HCT116 (cell line): ENCODE results near the gene PSMB7. TPM values are rescaled to one million over a fixed set of nuclear protein-coding genes. Genes with fewer than 3 reads are reported as not detected.
A peak's percentile ranks its signal among the peaks of the same experiment; 100 is the strongest.

ENCODE experiments used
- ATAC-seq: fragments of 200-7000 bp; cut with Tn5 transposase; 2 replicates; pipeline ENCODE4 v1.9.1; 2020; ENCODE audit warnings: mild to moderate bottlenecking, moderate library complexity
- Bru-seq: library from RNA; stranded (reverse); fragments of 400-500 nt; gene quantifications from one replicate; lab custom pipeline; 2021; lab: Mats Ljungman, UMichigan
- BruChase-seq, 2 experiments: library from RNA; stranded (reverse); fragments of 400-500 nt; gene quantifications; one replicate each; lab custom pipeline; 2021; lab: Mats Ljungman, UMichigan
- BruUV-seq: library from RNA; stranded (reverse); fragments of 400-500 nt; replicated peaks from 2 replicates; lab custom pipeline; 2021; lab: Mats Ljungman, UMichigan
- CTCF ChIA-PET: fragments of 300-600 bp; sonication (Branson Sonifier 250); formaldehyde crosslinking; loops from one replicate; lab custom pipeline; 2021; ENCODE audit warnings: antibody characterized with exemption; lab: Charles Lee
- POLR2A ChIA-PET: fragments of 300-600, 350-600 bp; sonication (Branson Sonifier 250); formaldehyde crosslinking; loops from one replicate; lab custom pipeline; 2021; ENCODE audit warnings: antibody characterized with exemption; lab: Charles Lee
- RAD21 ChIA-PET, 2 experiments: fragments of 300-600 bp; sonication (Branson Sonifier 250); formaldehyde crosslinking; loops; one replicate each; lab custom pipeline; 2023; ENCODE audit warnings: low total read pairs in 2 of 2; ENCODE audit not compliant: uncharacterized antibody in 2 of 2, unreplicated experiment in 2 of 2, low non-redundant PET in 1 of 2; lab: Charles Lee
- DNase-seq: peaks from one replicate; pipeline ENCODE4 v3.0.0-alpha.2; 2010; ENCODE audit warnings: low read depth, low spot score
- H2AFZ ChIP-seq: fragments of 200-600 bp; shearing (Covaris generic), sonication (generic); 2 replicates; pipeline ENCODE4 v1.6.1; 2017; ENCODE audit warnings: low read depth, mixed run types, mixed read lengths, antibody characterized with exemption, low read length; ENCODE audit not compliant: poor library complexity, severe bottlenecking
- H3K27ac ChIP-seq: 2 replicates; pipeline ENCODE4 v1.5.1; 2012; ENCODE audit warnings: low read depth, low read length
- H3K27me3 ChIP-seq: fragments of 200-600 bp; sonication (generic); 2 replicates; pipeline ENCODE4 v1.6.1; 2016; ENCODE audit warnings: mixed run types, low read length, mixed read lengths; ENCODE audit not compliant: insufficient read depth
- H3K36me3 ChIP-seq, 2 experiments: fragments of 200-500 bp in 1 of 2; fragments of 200-600 bp in 1 of 2; sonication (Bioruptor generic) in 1 of 2; sonication (generic) in 1 of 2; 2 replicates each; pipeline versions ENCODE4 v1.5.1 to v1.6.1; 2014 to 2016; ENCODE audit warnings: low read length in 2 of 2, inconsistent platforms in 1 of 2, mixed read lengths in 1 of 2, mixed run types in 1 of 2; ENCODE audit not compliant: insufficient read depth in 2 of 2, control insufficient read depth in 1 of 2
- H3K4me1 ChIP-seq, 2 experiments: fragments of 200-600 bp in 1 of 2; sonication (generic) in 1 of 2; 2 replicates each; pipeline versions ENCODE4 v1.5.1 to v1.6.1; 2012 to 2017; ENCODE audit warnings: low read length in 2 of 2, inconsistent platforms in 1 of 2, mild to moderate bottlenecking in 1 of 2, mixed read lengths in 1 of 2, mixed run types in 1 of 2, moderate library complexity in 1 of 2; ENCODE audit not compliant: insufficient read depth in 2 of 2, control insufficient read depth in 1 of 2
- H3K4me2 ChIP-seq: fragments of 200-600 bp; sonication (generic); 2 replicates; pipeline ENCODE4 v1.6.1; 2017; ENCODE audit warnings: mixed run types, low read length, mixed read lengths
- H3K4me3 ChIP-seq, 2 experiments: fragments of 200-600 bp in 1 of 2; sonication (generic) in 1 of 2; replicated peaks in 1 of 2; 2 replicates each; pipeline ENCODE4 v1.5.1; 2011 to 2016; ENCODE audit warnings: low read length in 2 of 2, control low read depth in 1 of 2, low read depth in 1 of 2, mild to moderate bottlenecking in 1 of 2, mixed read lengths in 1 of 2, mixed run types in 1 of 2
- H3K79me2 ChIP-seq: fragments of 200-600 bp; sonication (generic); 2 replicates; pipeline ENCODE4 v1.6.1; 2017; ENCODE audit warnings: mild to moderate bottlenecking, mixed run types, low read length, moderate library complexity, mixed read lengths; ENCODE audit not compliant: insufficient read depth
- H3K9ac ChIP-seq: fragments of 200-600 bp; sonication (generic); 2 replicates; pipeline ENCODE4 v1.6.1; 2016; ENCODE audit warnings: low read length, mixed read lengths
- H3K9me2 ChIP-seq: fragments of 200-600 bp; sonication (generic), shearing (Covaris generic); 2 replicates; pipeline ENCODE4 v1.6.1; 2017; ENCODE audit warnings: mixed run types, mild to moderate bottlenecking, moderate library complexity; ENCODE audit not compliant: insufficient read depth
- H3K9me3 ChIP-seq, 2 experiments: fragments of 200-500 bp in 1 of 2; fragments of 200-600 bp in 1 of 2; sonication (Bioruptor generic) in 1 of 2; sonication (generic) in 1 of 2; 2 replicates each; pipeline ENCODE4 v1.6.1; 2014 to 2017; ENCODE audit warnings: low read length in 2 of 2, mixed read lengths in 2 of 2, inconsistent platforms in 1 of 2, low read depth in 1 of 2, mild to moderate bottlenecking in 1 of 2, mixed run types in 1 of 2, moderate library complexity in 1 of 2; ENCODE audit not compliant: control insufficient read depth in 1 of 2, insufficient read depth in 1 of 2
- H4K20me1 ChIP-seq: fragments of 200-600 bp; sonication (generic), shearing (Covaris generic); 2 replicates; pipeline ENCODE4 v1.6.1; 2017; ENCODE audit warnings: mixed run types, mild to moderate bottlenecking, moderate library complexity; ENCODE audit not compliant: insufficient read depth
- CBX3 ChIP-seq: IDR thresholded peaks from 2 replicates; pipeline ENCODE4 v1.6.1; 2012; ENCODE audit warnings: low read depth
- CEBPB ChIP-seq: IDR thresholded peaks from 2 replicates; pipeline ENCODE4 v1.6.1; 2012; ENCODE audit warnings: low read depth
- CTCF ChIP-seq, 3 experiments: fragments of 200-600 bp in 1 of 3; sonication (generic) in 1 of 3; IDR thresholded peaks in 2 of 3; conservative IDR thresholded peaks in 1 of 3; 2 replicates each; pipeline ENCODE4 v1.5.1; 2012 to 2017; ENCODE audit warnings: low read depth in 2 of 3, low read length in 2 of 3, antibody characterized with exemption in 1 of 3, borderline replicate concordance in 1 of 3, control low read depth in 1 of 3, mild to moderate bottlenecking in 1 of 3, mixed read lengths in 1 of 3, mixed run types in 1 of 3, moderate library complexity in 1 of 3; ENCODE audit not compliant: insufficient read depth in 1 of 3
- EGR1 ChIP-seq: IDR thresholded peaks from 2 replicates; pipeline ENCODE4 v1.6.1; 2012; ENCODE audit warnings: low read depth
- ELF1 ChIP-seq: IDR thresholded peaks from 2 replicates; pipeline ENCODE4 v1.6.1; 2012; ENCODE audit warnings: low read depth, borderline replicate concordance
- EZH2 ChIP-seq: fragments of 200-600 bp; sonication (generic); IDR thresholded peaks from 2 replicates; pipeline ENCODE4 v1.6.1; 2017; ENCODE audit warnings: antibody characterized with exemption, mixed run types
- EZH2phosphoT487 ChIP-seq: fragments of 200-600 bp; IDR thresholded peaks from 2 replicates; pipeline ENCODE4 v1.6.1; 2018; ENCODE audit warnings: antibody characterized with exemption, borderline replicate concordance
- FOSL1 ChIP-seq: IDR thresholded peaks from 2 replicates; pipeline ENCODE4 v1.6.1; 2012; ENCODE audit warnings: low read depth
- JUND ChIP-seq: IDR thresholded peaks from 2 replicates; pipeline ENCODE4 v1.6.1; 2012
- RAD21 ChIP-seq: IDR thresholded peaks from 2 replicates; pipeline ENCODE4 v1.6.1; 2012; ENCODE audit warnings: low read depth, mild to moderate bottlenecking
- REST ChIP-seq: IDR thresholded peaks from 2 replicates; pipeline ENCODE4 v1.6.1; 2012; ENCODE audit warnings: low read depth
- SP1 ChIP-seq: IDR thresholded peaks from 2 replicates; pipeline ENCODE4 v1.6.1; 2012; ENCODE audit warnings: low read depth
- SRF ChIP-seq: IDR thresholded peaks from 2 replicates; pipeline ENCODE4 v1.6.1; 2012; ENCODE audit warnings: low read depth
- TCF7L2 ChIP-seq: IDR thresholded peaks from 2 replicates; pipeline ENCODE4 v1.7.0; 2011; ENCODE audit warnings: borderline replicate concordance, inconsistent platforms; ENCODE audit not compliant: insufficient read depth, insufficient read length; ENCODE audit errors: extremely low read depth
- YY1 ChIP-seq: IDR thresholded peaks from 2 replicates; pipeline ENCODE4 v1.6.1; 2011; ENCODE audit warnings: low read length, low read depth, moderate library complexity, mild to moderate bottlenecking; ENCODE audit not compliant: insufficient replicate concordance; ENCODE audit errors: extremely low read depth
- ZFX ChIP-seq: fragments of 450-650 bp; IDR thresholded peaks from 2 replicates; pipeline ENCODE4 v1.6.1; 2017
- ZNF274 ChIP-seq: fragments of 200-500 bp; sonication (Bioruptor generic); IDR thresholded peaks from 2 replicates; pipeline ENCODE4 v1.6.1; 2014; ENCODE audit warnings: mild to moderate bottlenecking, low read depth, low read length, inconsistent platforms
- intact Hi-C: fragments of 100-400 bp; cut with micrococcal nuclease; formaldehyde crosslinking; loops from 2 replicates; pipeline ENCODE4 v1.10.0; 2022
- long read RNA-seq: library from polyadenylated mRNA; unstranded; transcript quantifications from one replicate; pipeline ENCODE4 v2.0.0, GENCODE V29; 2021; ENCODE audit not compliant: unreplicated experiment
- polyA plus RNA-seq: library from polyadenylated mRNA; unstranded; fragments of >200 nt; gene quantifications from 2 replicates; pipeline ENCODE4 v1.2.1, GENCODE V29; 2012; ENCODE audit warnings: missing spikeins
- total RNA-seq: library from RNA; stranded (reverse); gene quantifications from one replicate; pipeline ENCODE4 v1.2.1, GENCODE V29; 2021; ENCODE audit not compliant: unreplicated experiment
- TF ChIP-seq, protein P1 (sequence below): IDR thresholded peaks from 2 replicates; pipeline ENCODE4 v1.6.1; 2012

The PSMB7 gene
- total RNA-seq (222 TPM), Bru-seq, nascent RNA (percentile 92 among the genes with signal in this experiment), BruChase-seq, experiment 1, labeled RNA remaining after a 6-hour chase (percentile 77 among the genes with signal in this experiment), BruChase-seq, experiment 2, labeled RNA remaining after a 2-hour chase (percentile 77 among the genes with signal in this experiment)
- 305 and 343 TPM in 2 replicates for polyA plus RNA-seq
- long read RNA-seq, transcript PSMB7-201 (8 exons, 980 nt): major isoform, 153 of 214 reads
- long read RNA-seq, partial matches to known transcripts: 19 of 214 reads
- long read RNA-seq, other reads (novel, unspliced or antisense): 42 of 214 reads

GRCh38 chr9:124415102-124415851 is at the start of gene PSMB7:
PSMB7 (minus strand) TSS chr9:124415442; CDS start chr9:124415425, 17 bp downstream.
- intact Hi-C loops: loop anchor here (5.0 to 10.0 kb wide), 3 partner anchors 297 to 440 kb away; partner anchors contain the start of gene WDR38
- Histone ChIP-seq H3K27me3 (no peaks in the 10 kb centered on the region), H3K4me3 (peak within 1 kb of the TSS; percentile 88 to 99), H3K9ac (peak within 1 kb of the TSS; percentile 97), H4K20me1 (no peaks in the 10 kb centered on the region; the same call in 1 of the 2 replicates), H2AFZ (peak within 1 kb of the TSS; percentile 97), H3K4me2 (peak within 1 kb of the TSS; percentile 84), H3K4me1 (peaks cover 4 to 33% of the 10 kb centered on the region in 2 experiments; a peak in 3 of 4 replicates), H3K79me2 (peaks cover 50% of the 10 kb centered on the region), H3K9me2 (no peaks in the 10 kb centered on the region), H3K27ac (peak within 1 kb of the TSS; percentile 81), H3K9me3 (no peaks in the 10 kb centered on the region), H3K36me3 (peaks cover 29 to 40% of the 10 kb centered on the region in 2 experiments)
- no TSS peak for BruUV-seq
- CTCF ChIA-PET: interaction anchor here (0.6 to 1.6 kb wide), 4 partner anchors 11 to 122 kb away, joined by 3 to 5 read pairs (median 4); no protein-coding TSS in a partner anchor
- RAD21 ChIA-PET: no interaction called here
- ATAC-seq: peak; percentile 76
- DNase-seq: peak; percentile 97
- POLR2A ChIA-PET: no interaction called here
- TF ChIP-seq, protein P1, sequence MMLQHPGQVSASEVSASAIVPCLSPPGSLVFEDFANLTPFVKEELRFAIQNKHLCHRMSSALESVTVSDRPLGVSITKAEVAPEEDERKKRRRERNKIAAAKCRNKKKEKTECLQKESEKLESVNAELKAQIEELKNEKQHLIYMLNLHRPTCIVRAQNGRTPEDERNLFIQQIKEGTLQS: no peak
- TF ChIP-seq JUND (no peak), RAD21 (no peak), FOSL1 (no peak), ZFX (peak; percentile 92; the same call in 1 of the 2 replicates), ZNF274 (no peak), CEBPB (no peak), SRF (no peak; the same call in 1 of the 2 replicates), EZH2 (no peak), EGR1 (peak; percentile 78), REST (no peak), TCF7L2 (peak; percentile 85), EZH2phosphoT487 (no peak), CTCF (IDR thresholded peaks at IDR 0.05 in 2 of 3, conservative IDR thresholded peaks at IDR 0.05 in 1 of 3; ENCODE audit: borderline replicate concordance in 1 of 3, insufficient read depth in 1 of 3, low read depth in 2 of 3, low read length in 2 of 3) (peak; percentile 58 to 80 (median 77); a peak in 5 of 6 replicates), CBX3 (peak; percentile 94), YY1 (peak; percentile 98), ELF1 (peak; percentile 83; the same call in 1 of the 2 replicates), SP1 (peak; percentile 68)
